Measurements from ENCODE around the gene ZNF646.
"Not testable (repeated sequence)": the region's sequence is repeated elsewhere in the genome, so short reads cannot be mapped to it uniquely, and the experiment has no call there.

The ZNF646 gene

GRCh38 chr16:31084584-31085302 is 10.5 kb downstream of the ZNF646 start:
- DNase-seq, result no peak

- peak; percentile 35 for DNase-seq
Measured at GRCh38 chr16:31085411-31085810, 11.2 kb downstream of the ZNF646 start.

GRCh38 chr16:31085873-31086628 is 11.8 kb downstream of the ZNF646 start:
- DNase-seq, result no peak

- DNase-seq, result no peak
Measured at GRCh38 chr16:31086629-31086906, 12.3 kb downstream of the ZNF646 start.

- DNase-seq, result no peak
Measured at GRCh38 chr16:31087481-31087880, 13.3 kb downstream of the ZNF646 start.

GRCh38 chr16:31087971-31088370 is 13.7 kb downstream of the ZNF646 start:
- DNase-seq, result no peak

- DNase-seq, result no peak
Measured at GRCh38 chr16:31088459-31089183, 14.4 kb downstream of the ZNF646 start, which contains the start of gene PRSS53. TSS of gene PRSS53 (minus strand) at chr16:31088943. CDS start at chr16:31088809, 134 bp downstream.

- no peak for DNase-seq
Measured at GRCh38 chr16:31089199-31089598, 15.0 kb downstream of the ZNF646 start.

- DNase-seq, result no peak
Measured at GRCh38 chr16:31090540-31090939, 16.3 kb downstream of the ZNF646 start.

- DNase-seq, result no peak
Measured at GRCh38 chr16:31092330-31092729, 18.1 kb downstream of the ZNF646 start.

- no peak for DNase-seq
Measured at GRCh38 chr16:31093132-31093703, 19.0 kb downstream of the ZNF646 start.

- DNase-seq, result no peak
Measured at GRCh38 chr16:31094088-31094423, 19.8 kb downstream of the ZNF646 start.

- peak; percentile 87 for DNase-seq
Measured at GRCh38 chr16:31094424-31095120, 20.4 kb downstream of the ZNF646 start, which contains the start of gene VKORC1. TSS of gene VKORC1 (minus strand) at chr16:31094797. CDS start at chr16:31094729, 68 bp downstream.

- DNase-seq, result no peak
Measured at GRCh38 chr16:31099860-31100638, 25.8 kb downstream of the ZNF646 start.

GRCh38 chr16:31100876-31101641 is 26.8 kb downstream of the ZNF646 start:
- DNase-seq, result not testable (repeated sequence)

GRCh38 chr16:31105677-31106213 is 31.5 kb downstream of the ZNF646 start:
- no peak for DNase-seq

GRCh38 chr16:31106509-31107464 is 32.6 kb downstream of the ZNF646 start:
- DNase-seq, result no peak

- DNase-seq, result no peak
Measured at GRCh38 chr16:31107465-31107867, 33.2 kb downstream of the ZNF646 start.

- peak; percentile 47 for DNase-seq
Measured at GRCh38 chr16:31108035-31108793, 34.0 kb downstream of the ZNF646 start, which contains the start of gene BCKDK. TSS of gene BCKDK (plus strand) at chr16:31108386. CDS start at chr16:31109224, 838 bp downstream.

Data from NCI-H1048 (cell line).